ENCODE measurements around the gene LKAAEAR1. TPM values are rescaled to one million over a fixed set of nuclear protein-coding genes. Genes with fewer than 3 reads are reported as not detected.
A peak's percentile ranks its signal among the peaks of the same experiment; 100 is the strongest.

LKAAEAR1 gene
- total and polyA plus RNA-seq, 3 experiments from 2014 or later: 0.29 to 1.2 (median 0.39) TPM

- CTCF ChIA-PET: interaction anchor here (0.6 to 1.5 kb wide), 2 partner anchors 9 to 67 kb away, joined by 3 read pairs; no protein-coding TSS in a partner anchor
- Mint-ChIP-seq H3K36me3 (no peaks in the 10 kb centered on the region), H3K4me1 (peaks cover 7 to 33% (median 12%) of the 10 kb centered on the region in 3 donors), H3K27me3 (peaks cover 34 to 38% of the 10 kb centered on the region in 2 donors), H3K4me3 (peak overlapping the region in 1 of 7 donors; percentile 68), H3K9me3 (no peaks in the 10 kb centered on the region), H3K27ac (no peak overlapping the region)
- Histone ChIP-seq H3K36me3 (ENCODE audit: insufficient read depth, low read length) (no peaks in the 10 kb centered on the region), H3K9me3 (ENCODE audit: low read length) (no peaks in the 10 kb centered on the region), H3K27ac (ENCODE audit: low read depth, low read length) (no peak overlapping the region), H3K4me1 (ENCODE audit: insufficient read depth, low read length) (peaks cover 6% of the 10 kb centered on the region), H3K4me3 (ENCODE audit: low read length) (no peak overlapping the region), H3K27me3 (ENCODE audit: insufficient read depth, low read length, poor library complexity, severe bottlenecking) (peaks cover 26% of the 10 kb centered on the region)
- POLR2A ChIA-PET: no interaction called here
- DNase-seq: no peak
Observed at GRCh38 chr20:64047046-64047389, 37.2 kb downstream of the LKAAEAR1 start.

DNA sequence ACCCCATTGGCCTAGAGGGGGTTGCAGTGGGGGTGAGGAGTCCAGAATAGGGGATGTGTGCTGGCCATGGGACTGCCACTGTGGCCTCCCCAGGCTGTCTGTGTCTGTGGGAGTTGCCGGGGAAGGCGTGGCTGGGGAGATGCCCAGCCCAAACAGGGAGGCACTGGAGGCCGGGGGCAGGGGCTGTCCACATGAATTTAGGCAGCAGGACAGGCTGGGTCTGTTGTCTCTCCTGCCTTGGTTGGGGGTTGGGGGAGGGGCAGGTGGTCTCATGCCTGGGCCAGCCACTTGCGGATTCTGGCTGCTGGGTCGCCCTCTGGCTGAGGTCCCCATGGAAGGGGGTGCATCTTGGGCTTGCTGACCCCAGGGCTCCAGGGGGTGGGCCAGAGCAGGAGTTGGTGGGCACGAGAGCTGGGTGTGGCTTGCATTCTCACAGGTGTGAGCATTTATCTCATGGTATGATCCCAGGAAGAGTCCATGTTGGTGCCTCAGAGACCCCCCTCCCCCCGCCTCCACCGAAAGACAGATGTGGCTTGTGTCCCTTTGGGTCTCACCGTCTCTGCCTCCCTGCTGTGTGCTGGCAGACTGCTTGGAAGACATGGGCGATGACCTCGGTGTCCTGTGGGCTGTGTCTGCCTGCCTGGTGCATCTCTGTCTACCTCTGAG lies 38.7 kb downstream of the LKAAEAR1 start:
- Histone ChIP-seq H3K36me3 (ENCODE audit: insufficient read depth, low read length) (no peaks in the 10 kb centered on the region), H3K4me3 (ENCODE audit: low read length) (no peak overlapping the region), H3K27me3 (ENCODE audit: insufficient read depth, low read length, poor library complexity, severe bottlenecking) (peaks cover 13% of the 10 kb centered on the region), H3K4me1 (ENCODE audit: insufficient read depth, low read length) (peaks cover 19% of the 10 kb centered on the region), H3K27ac (ENCODE audit: low read depth, low read length) (no peak overlapping the region), H3K9me3 (ENCODE audit: low read length) (no peaks in the 10 kb centered on the region)
- DNase-seq: no peak
- no peaks in the 10 kb centered on the region for H3K9me3 Mint-ChIP-seq
- no peaks in the 10 kb centered on the region for H3K36me3 Mint-ChIP-seq
- H3K27ac Mint-ChIP-seq: peak overlapping the region in 1 of 8 donors; percentile 3
- POLR2A ChIA-PET: no interaction called here
- CTCF ChIA-PET: interaction anchor here (1.1 to 1.5 kb wide), 2 partner anchors 9 to 12 kb away, joined by 3 to 4 read pairs; no protein-coding TSS in a partner anchor
- peaks cover 26 to 27% of the 10 kb centered on the region in 2 donors for H3K27me3 Mint-ChIP-seq
- H3K4me3 Mint-ChIP-seq: no peak overlapping the region
- peaks cover 11 to 48% (median 15%) of the 10 kb centered on the region in 3 donors for H3K4me1 Mint-ChIP-seq

GRCh38 chr20:64044484-64045247 lies 39.5 kb downstream of the LKAAEAR1 start:
- no peaks in the 10 kb centered on the region for H3K9me3 Mint-ChIP-seq
- Histone ChIP-seq H3K4me1 (ENCODE audit: insufficient read depth, low read length) (peaks cover 17% of the 10 kb centered on the region), H3K4me3 (ENCODE audit: low read length) (no peak overlapping the region), H3K36me3 (ENCODE audit: insufficient read depth, low read length) (no peaks in the 10 kb centered on the region), H3K9me3 (ENCODE audit: low read length) (no peaks in the 10 kb centered on the region), H3K27ac (ENCODE audit: low read depth, low read length) (no peak overlapping the region), H3K27me3 (ENCODE audit: insufficient read depth, low read length, poor library complexity, severe bottlenecking) (peaks cover 5% of the 10 kb centered on the region)
- no peak for DNase-seq
- POLR2A ChIA-PET: interaction anchor here (0.7 kb wide), 1 partner anchor 43 kb away, joined by 4 read pairs; no protein-coding TSS in a partner anchor
- peaks cover 11 to 56% (median 16%) of the 10 kb centered on the region in 3 donors for H3K4me1 Mint-ChIP-seq
- peaks cover 25 to 29% of the 10 kb centered on the region in 2 donors for H3K27me3 Mint-ChIP-seq
- CTCF ChIA-PET: interaction anchor here (0.6 to 3.2 kb wide), 4 partner anchors 9 to 465 kb away, joined by 3 to 17 read pairs (median 4); no protein-coding TSS in a partner anchor
- H3K27ac Mint-ChIP-seq: peak overlapping the region in 3 of 8 donors; percentile 52 to 95 (median 61)
- H3K4me3 Mint-ChIP-seq: peak overlapping the region in 2 of 7 donors; percentile 46 to 68
- no peaks in the 10 kb centered on the region for H3K36me3 Mint-ChIP-seq

GRCh38 chr20:64043768-64044167 lies 40.4 kb downstream of the LKAAEAR1 start:
- no peaks in the 10 kb centered on the region for H3K36me3 ChIP-seq (ENCODE audit: insufficient read depth, low read length)
- CTCF ChIA-PET: interaction anchor here (0.6 to 3.2 kb wide), 3 partner anchors 14 to 464 kb away, joined by 3 to 17 read pairs (median 4); no protein-coding TSS in a partner anchor
- no peaks in the 10 kb centered on the region for H3K9me3 ChIP-seq (ENCODE audit: low read length)
- H3K9me3 Mint-ChIP-seq: no peaks in the 10 kb centered on the region
- H3K27me3 ChIP-seq (ENCODE audit: insufficient read depth, low read length, poor library complexity, severe bottlenecking): peaks cover 5% of the 10 kb centered on the region
- no peak overlapping the region for H3K4me3 ChIP-seq (ENCODE audit: low read length)
- DNase-seq: no peak
- peak overlapping the region in 5 of 7 donors; percentile 50 to 89 (median 74) for H3K4me3 Mint-ChIP-seq
- peaks cover 22 to 29% of the 10 kb centered on the region in 2 donors for H3K27me3 Mint-ChIP-seq
- no peak overlapping the region for H3K27ac ChIP-seq (ENCODE audit: low read depth, low read length)
- POLR2A ChIA-PET: interaction anchor here (0.7 kb wide), 1 partner anchor 42 kb away, joined by 4 read pairs; no protein-coding TSS in a partner anchor
- H3K4me1 ChIP-seq (ENCODE audit: insufficient read depth, low read length): peaks cover 22% of the 10 kb centered on the region
- peak overlapping the region in 5 of 8 donors; percentile 19 to 68 (median 50) for H3K27ac Mint-ChIP-seq
- H3K4me1 Mint-ChIP-seq: peaks cover 11 to 57% (median 18%) of the 10 kb centered on the region in 3 donors
- H3K36me3 Mint-ChIP-seq: no peaks in the 10 kb centered on the region

DNA sequence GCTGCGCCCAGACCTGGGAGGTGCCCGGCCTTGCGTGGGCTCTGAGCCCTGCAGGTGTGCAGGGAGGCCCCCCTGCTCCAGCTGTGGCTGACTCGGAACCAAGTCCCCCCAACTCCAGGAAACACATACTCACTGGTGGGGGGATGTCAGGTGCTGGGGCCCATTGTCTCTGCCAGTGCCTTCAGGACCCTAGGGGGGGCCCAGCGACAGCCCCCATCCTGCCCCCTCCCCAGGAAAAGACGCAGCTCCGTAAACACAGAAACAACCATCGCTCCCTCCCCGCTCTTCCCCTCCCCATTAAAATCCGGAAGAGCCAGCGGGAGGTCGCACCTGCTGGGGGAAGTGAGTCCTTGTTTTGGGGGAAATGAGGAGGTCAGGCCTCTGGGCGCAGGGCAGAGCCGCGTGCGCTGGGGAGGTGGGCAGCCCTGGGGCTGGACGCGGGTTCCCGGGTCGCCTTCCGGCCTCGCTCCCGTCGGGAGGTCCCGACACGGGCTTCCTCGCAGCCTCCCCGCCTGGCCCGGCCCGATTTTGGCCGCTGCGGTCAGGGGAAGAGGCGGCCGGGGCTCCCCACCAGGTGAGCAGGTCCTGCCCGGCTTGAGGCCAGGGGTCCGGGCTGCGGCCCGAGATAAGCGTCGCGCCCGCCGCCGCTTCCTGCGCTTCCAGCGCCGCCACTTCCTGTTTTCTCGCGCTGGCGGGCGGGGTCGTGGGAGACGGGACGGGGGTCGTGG lies 42.0 kb downstream of the LKAAEAR1 start:
- ChIA-PET POLR2A (no interaction called here), CTCF (interaction anchor here (3.2 to 6.5 kb wide), 2 partner anchors 62 to 78 kb away, joined by 17 to 57 read pairs; partner anchors contain the start of genes PRPF6 and SAMD10)
- Histone ChIP-seq H3K27me3 (ENCODE audit: insufficient read depth, low read length, poor library complexity, severe bottlenecking) (peaks cover 3% of the 10 kb centered on the region), H3K36me3 (ENCODE audit: insufficient read depth, low read length) (no peaks in the 10 kb centered on the region), H3K27ac (ENCODE audit: low read depth, low read length) (peak overlapping the region; percentile 54), H3K4me3 (ENCODE audit: low read length) (peak overlapping the region; percentile 46), H3K9me3 (ENCODE audit: low read length) (no peaks in the 10 kb centered on the region), H3K4me1 (ENCODE audit: insufficient read depth, low read length) (peaks cover 30% of the 10 kb centered on the region)
- no peak for DNase-seq
- Mint-ChIP-seq H3K27me3 (peaks cover 16 to 27% of the 10 kb centered on the region in 2 donors), H3K4me1 (peaks cover 16 to 60% (median 19%) of the 10 kb centered on the region in 3 donors), H3K36me3 (no peaks in the 10 kb centered on the region), H3K4me3 (peak overlapping the region in 6 of 7 donors; percentile 76 to 86 (median 80)), H3K27ac (peak overlapping the region in 4 of 8 donors; percentile 3 to 79 (median 55)), H3K9me3 (no peaks in the 10 kb centered on the region)

- Mint-ChIP-seq H3K4me1 (peaks cover 17 to 65% (median 19%) of the 10 kb centered on the region in 3 donors), H3K27ac (peak overlapping the region in 1 of 8 donors; percentile 50), H3K9me3 (no peaks in the 10 kb centered on the region), H3K36me3 (no peaks in the 10 kb centered on the region), H3K27me3 (peaks cover 11 to 22% of the 10 kb centered on the region in 2 donors), H3K4me3 (peak overlapping the region in 5 of 7 donors; percentile 43 to 86 (median 80))
- H3K36me3 ChIP-seq (ENCODE audit: insufficient read depth, low read length): no peaks in the 10 kb centered on the region
- CTCF ChIA-PET: interaction anchor here (3.2 to 6.5 kb wide), 2 partner anchors 62 to 78 kb away, joined by 17 to 57 read pairs; partner anchors contain the start of genes PRPF6 and SAMD10
- no peak overlapping the region for H3K27ac ChIP-seq (ENCODE audit: low read depth, low read length)
- H3K9me3 ChIP-seq (ENCODE audit: low read length): no peaks in the 10 kb centered on the region
- POLR2A ChIA-PET: no interaction called here
- peaks cover 35% of the 10 kb centered on the region for H3K4me1 ChIP-seq (ENCODE audit: insufficient read depth, low read length)
- DNase-seq: no peak
- peak overlapping the region; percentile 46 for H3K4me3 ChIP-seq (ENCODE audit: low read length)
- H3K27me3 ChIP-seq (ENCODE audit: insufficient read depth, low read length, poor library complexity, severe bottlenecking): no peaks in the 10 kb centered on the region
Observed at GRCh38 chr20:64041781-64042053, 42.5 kb downstream of the LKAAEAR1 start.

DNA sequence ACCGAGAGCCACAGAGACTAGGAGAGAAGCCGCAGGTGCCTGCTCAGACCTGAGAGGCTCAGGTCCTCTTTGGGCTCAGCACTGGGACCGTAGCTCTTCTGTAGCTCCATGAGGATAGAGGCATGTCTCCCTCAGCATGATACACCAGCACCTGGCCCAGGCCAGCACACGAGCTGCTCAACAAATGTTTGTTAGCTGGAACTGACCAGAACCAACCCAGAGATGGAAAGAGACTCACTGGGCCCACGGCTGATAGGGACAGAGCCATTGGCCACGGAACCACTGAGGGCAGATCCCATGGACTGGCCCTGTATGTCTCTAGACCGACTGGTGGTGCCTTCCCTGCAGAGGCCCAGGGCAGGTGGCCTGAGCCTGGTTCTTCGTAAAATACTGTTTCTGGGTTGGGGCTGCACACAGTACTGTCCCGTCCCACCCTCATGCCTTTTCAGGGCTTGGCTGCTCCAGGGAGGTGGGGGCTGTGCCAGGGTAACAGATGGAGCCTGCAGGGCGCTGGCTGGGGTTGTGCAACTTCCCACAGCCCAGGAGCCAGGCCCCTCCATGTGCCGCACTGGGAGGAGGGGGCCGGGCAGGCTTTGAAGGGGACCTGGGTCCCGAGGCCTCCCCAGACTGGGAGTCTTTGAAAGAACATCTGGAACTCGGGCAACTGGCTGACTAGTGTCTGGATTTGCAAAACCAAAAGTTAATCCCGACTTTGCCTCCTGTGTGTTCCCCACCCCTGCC lies 43.0 kb downstream of the LKAAEAR1 start:
- CTCF ChIA-PET: interaction anchor here (0.9 to 6.5 kb wide), 9 partner anchors 9 to 79 kb away, joined by 3 to 57 read pairs (median 28); partner anchors contain the start of genes OPRL1, PRPF6, RGS19 and SAMD10
- Histone ChIP-seq H3K36me3 (ENCODE audit: insufficient read depth, low read length) (no peaks in the 10 kb centered on the region), H3K4me3 (ENCODE audit: low read length) (peak overlapping the region; percentile 46), H3K27me3 (ENCODE audit: insufficient read depth, low read length, poor library complexity, severe bottlenecking) (no peaks in the 10 kb centered on the region), H3K27ac (ENCODE audit: low read depth, low read length) (no peak overlapping the region), H3K4me1 (ENCODE audit: insufficient read depth, low read length) (peaks cover 40% of the 10 kb centered on the region), H3K9me3 (ENCODE audit: low read length) (no peaks in the 10 kb centered on the region)
- peaks cover 6 to 17% of the 10 kb centered on the region in 2 donors for H3K27me3 Mint-ChIP-seq
- peak overlapping the region; percentile 43 to 86 (median 79) for H3K4me3 Mint-ChIP-seq
- H3K36me3 Mint-ChIP-seq: no peaks in the 10 kb centered on the region
- POLR2A ChIA-PET: interaction anchor here (1.0 kb wide), 1 partner anchor 62 kb away, joined by 3 read pairs; the partner anchor contains the start of gene SAMD10
- peak overlapping the region in 2 of 8 donors; percentile 17 to 50 for H3K27ac Mint-ChIP-seq
- H3K4me1 Mint-ChIP-seq: peaks cover 16 to 67% (median 17%) of the 10 kb centered on the region in 3 donors
- no peaks in the 10 kb centered on the region for H3K9me3 Mint-ChIP-seq
- no peak for DNase-seq
